Activated T-cell treated with anti-CD3 and anti-CD28 coated beads for 1 hour (primary cell): ENCODE data around the gene ATP5F1A.
"Not testable (repeated sequence)": the region's sequence is repeated elsewhere in the genome, so short reads cannot be mapped to it uniquely, and the experiment has no call there.

Experiments used
- DNase-seq: peaks from one replicate; pipeline ENCODE4 v3.0.0-alpha.2; 2020; ENCODE audit warnings: low read depth

ATP5F1A gene

DNA sequence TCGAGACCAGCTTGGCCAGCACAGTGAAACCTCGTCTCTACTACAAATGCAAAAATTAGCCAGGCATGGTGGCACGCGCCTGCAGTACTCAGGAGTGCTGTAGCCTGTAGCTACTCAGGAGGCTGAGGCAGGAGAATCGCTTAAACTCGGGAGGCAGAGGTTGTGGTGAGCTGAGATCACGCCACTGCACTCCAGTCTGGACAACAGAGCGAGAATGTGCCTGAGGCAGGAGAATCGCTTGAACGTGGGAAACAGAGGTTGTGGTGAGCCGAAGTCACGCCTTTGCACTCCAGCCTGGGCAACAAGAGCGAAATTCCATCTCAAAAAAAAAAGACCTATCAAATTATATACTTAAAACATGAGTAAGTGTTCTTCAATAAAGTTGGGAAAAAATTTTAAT, 50.7 kb downstream of the ATP5F1A start:
- not testable (repeated sequence) for DNase-seq

DNA sequence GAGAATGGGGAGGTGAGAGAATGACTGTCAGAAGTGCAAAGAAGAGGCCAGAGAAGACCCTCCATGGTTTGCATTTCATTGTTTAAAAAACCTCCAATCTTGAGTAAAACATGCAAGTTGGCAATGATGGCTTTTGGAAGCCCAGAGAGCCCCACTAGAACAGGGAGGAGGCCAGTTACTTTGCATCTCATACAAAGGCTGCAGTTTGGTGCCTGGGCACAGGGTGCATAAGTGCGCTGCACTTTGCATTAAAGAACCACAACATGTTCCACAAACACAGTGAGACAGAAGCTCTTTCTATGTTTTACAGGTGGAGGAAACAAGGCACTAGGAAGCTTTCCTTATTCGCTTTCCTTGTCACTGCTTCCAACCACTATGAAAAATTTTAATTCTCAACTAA, 51.4 kb downstream of the ATP5F1A start:
- no peak for DNase-seq

DNA sequence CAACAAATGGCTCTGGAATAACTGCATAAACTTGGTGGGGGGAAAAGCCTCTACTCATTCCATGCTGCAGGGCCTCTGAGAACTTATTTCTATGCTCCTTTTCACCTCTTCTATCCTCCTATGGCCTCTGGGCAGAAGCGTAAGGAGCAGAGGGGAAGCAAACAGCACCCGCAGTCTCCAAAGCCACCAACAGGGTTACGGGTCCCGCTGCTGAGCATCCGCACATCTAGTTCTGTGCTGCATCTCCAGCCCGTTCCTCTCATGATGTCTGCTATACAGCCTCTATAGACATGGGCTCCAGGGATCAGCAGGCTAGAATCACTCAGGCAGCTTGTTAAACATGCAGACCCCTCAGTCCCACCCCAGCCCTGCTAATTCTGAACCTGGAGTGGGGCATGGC, 52.0 kb downstream of the ATP5F1A start:
- DNase-seq, result no peak

DNA sequence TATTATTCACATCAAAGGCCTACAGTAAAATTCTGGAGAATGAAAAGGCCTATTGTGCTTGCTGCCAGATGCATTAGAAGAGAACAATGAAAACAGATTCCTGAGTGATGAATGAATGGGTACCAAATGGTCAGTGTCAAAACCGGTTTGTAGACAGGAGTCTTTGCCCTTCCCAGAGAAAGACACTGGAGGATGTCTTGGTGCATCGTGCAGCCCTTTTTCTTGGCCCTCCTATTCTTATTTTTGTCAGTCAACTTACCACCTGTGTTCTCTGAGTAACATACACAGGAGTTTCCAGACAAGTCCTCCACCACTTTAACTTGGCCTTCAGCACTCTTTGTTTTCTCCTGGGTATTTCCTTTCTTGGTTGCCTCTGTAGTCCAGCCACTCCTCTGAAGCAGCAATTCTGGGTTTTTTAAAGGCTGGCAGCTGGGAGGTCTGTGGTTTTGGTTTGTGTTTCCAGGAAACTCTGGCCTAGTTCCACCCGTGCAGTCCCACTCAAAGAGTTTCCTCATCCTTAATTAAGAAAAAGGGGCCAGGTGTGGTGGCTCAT, 55.4 kb downstream of the ATP5F1A start:
- DNase-seq, result no peak

DNA sequence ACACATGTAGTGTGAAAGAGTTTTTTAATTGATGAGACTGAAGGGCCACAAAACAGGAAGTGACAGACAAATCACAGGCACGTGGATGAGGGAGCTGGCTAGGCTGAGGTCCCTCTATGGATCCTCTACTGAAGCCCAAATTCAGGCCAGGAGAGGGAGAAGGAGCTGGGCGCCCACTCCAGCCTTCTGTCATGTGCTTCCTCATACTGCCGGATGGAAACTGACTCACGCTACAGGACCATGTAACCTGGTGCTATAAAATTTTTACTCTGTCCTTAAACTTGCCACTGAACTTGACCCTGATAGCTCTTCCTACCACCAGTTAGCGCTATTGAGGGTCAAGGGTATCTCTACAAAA, 57.4 kb downstream of the ATP5F1A start:
- DNase-seq, result no peak

DNA sequence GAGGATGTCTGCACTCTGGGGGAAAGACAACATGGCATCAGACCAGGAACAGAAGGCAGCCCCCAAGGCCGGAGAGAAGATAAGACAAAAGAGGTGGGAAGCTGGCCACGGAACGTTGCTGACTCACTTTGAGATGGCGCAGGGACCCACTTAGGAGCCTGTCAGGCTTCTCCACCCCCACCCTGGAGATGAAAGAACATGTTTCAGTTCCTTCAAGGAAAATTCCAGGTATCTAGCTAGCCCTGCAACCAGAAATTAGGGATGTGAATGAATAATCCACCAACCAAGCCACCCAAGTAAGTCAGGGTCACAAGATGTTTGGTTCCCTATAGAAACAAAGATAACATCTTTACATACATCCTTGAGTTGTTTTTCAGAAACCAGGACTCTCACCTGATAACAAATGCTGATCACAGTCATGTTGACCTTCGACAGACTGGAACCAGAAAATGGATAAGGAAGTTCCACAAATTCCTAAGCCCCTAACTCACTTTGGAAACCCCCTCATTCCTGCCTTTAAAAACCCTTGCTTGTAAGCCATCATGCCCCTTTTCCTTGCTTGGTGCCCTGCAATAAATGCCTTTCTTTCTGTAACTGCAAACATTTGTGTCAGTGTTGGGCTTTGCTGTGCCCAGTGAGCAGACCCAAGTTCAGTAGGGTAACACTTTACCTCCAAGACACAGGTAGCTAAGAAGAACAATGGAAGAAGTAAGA, 57.9 kb downstream of the ATP5F1A start:
- no peak for DNase-seq

DNA sequence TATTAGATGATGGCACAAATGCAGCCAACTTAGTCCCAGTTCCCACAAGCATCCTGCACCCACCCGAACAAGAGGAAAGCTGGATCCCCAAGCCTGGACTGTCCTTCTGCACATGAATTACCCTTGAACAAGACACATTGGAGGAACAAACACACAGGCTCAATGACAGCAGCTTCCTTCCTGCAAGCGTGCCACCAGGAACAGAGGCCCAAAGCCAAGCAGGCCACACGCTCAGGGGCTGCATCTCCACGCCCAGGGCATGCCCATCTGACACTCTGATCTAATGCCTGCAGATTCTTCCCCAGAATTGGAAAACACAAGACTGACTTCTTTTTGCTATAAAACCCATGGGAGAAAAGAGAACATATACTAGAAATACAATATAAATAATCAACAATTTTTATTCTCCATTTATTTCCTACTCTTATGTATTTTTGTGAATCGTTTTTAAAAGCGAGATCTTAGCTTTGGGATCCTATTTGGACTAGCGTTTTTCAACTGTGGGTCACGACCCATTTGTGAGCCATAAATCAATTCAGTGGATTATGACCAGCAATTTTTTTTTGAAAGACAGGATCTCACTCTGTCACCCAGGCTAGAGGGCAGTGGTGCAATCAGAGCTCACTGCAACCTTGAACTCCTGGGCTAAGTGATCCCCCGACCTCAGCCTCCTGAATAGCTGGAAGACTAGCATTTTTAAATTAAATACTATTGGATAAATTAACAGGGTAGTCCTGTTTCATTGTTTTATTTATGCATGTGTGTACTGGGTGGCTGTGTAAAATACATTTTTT, 60.4 kb downstream of the ATP5F1A start:
- no peak for DNase-seq

DNA sequence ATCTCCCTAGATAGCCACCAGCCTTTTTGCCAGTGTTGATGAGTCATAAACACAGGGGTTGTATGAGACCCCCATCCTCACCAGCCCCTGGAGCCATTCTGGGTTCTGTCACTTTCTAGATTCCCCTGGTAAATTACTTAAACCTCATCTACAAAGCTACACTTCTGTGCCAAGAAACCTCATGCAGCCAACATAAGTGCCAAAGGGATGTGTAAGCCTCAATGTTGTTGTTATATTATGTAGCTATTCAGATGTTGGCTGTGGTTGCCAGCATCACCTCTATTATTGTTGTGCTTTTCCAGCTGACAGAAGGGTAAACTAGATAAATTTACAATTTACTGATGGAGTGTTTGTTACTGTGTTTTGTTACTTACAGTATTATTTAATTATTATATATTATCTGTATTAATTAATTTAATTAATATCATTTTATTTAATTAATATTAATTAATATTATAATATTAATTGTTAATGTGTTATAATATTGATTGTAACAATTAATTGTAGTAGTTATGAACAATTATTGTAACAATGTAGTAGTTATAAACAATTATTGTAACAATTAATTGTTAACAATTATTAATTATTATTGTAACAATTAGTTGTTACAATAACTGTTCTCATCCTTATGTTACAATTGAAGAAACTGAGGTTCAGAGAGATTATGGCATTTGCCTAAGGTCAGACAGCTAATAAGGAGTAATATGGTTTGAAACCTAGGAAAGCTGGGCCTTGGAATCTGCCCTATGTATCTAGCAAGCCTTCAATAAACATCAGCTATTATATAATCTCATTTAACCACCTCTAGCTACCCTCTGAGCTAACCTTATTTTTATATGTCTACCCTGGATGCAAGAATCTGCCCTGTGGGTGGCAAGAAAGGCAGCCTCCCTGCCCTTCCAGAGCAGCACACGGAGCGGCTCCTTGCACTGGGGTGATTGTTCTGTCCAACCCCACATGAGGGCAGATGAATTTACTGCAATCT, 62.1 kb downstream of the ATP5F1A start:
- DNase-seq, result no peak

DNA sequence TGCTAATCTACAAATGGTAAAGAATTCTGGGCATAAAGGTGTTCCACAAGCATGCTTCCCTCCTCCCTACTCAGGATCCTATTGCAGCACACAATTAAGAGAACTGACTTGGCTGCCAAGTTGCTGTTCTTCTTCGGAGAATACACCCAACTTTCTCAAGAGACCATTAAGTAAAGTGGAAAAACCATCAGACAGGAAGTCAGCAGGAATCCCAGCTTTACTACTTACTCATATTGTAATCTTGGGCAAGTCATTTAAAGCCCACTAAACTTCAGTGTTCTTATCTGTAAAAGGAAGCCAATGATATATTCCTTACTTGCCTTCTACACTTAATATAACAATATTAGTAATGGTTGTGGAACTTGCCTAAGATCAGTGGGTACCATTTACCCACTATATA, 63.9 kb downstream of the ATP5F1A start:
- DNase-seq, result no peak

DNA sequence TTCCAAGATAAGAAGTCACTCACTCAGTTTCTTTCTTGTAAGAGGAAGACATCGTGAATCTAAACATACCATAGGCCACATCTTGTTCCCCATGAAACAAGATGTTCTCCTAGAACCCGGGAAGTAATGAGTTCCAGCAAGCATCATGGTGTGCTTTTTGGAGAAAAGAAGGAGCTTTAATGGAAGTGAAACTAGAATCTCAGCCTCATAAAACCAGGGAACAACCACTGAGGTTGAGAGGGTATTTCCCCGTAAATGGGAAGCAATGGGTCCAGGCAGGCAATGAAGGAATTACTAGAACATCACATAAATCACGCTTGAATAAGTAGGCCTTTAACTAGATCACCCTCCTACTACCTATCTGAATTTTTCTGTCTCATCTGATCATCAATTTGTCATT, 66.4 kb downstream of the ATP5F1A start:
- no peak for DNase-seq
